ENCODE data around the gene FOXK1.

FOXK1 gene

DNA sequence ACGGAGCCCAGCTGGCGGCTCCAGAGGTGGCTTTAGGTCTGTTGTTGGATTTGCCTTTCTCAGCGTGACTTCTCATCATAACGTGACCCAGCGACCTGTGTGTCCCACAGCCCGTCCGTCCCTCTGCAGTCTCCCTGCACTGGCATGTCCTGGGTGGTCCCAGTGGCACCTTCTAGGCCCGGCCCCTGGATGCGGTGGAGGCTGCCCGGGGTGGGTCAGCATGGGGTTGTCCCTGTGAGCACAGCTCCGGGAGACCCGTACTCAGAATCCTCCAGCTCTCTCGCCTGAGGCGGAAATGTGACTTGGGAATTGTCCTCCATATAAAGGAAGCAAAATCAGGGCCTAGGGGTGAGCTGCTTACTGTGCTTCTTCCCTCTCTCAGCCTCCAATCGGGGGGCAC is 67.7 kb downstream of the FOXK1 start:
- Histone ChIP-seq H3K27ac (ENCODE audit: insufficient read depth, low read length, poor library complexity, severe bottlenecking) (no peak overlapping the region), H3K9me3 (ENCODE audit: control insufficient read depth, low read length) (no peaks in the 10 kb centered on the region), H3K4me1 (ENCODE audit: control insufficient read depth, insufficient read depth, low read length, poor library complexity, severe bottlenecking) (peaks cover 35% of the 10 kb centered on the region), H3K36me3 (ENCODE audit: control insufficient read depth, insufficient read depth, low read length) (peaks cover 7% of the 10 kb centered on the region), H3K27me3 (replicated peaks; ENCODE audit: control insufficient read depth, insufficient read depth, low read length, poor library complexity, severe bottlenecking) (no peaks in the 10 kb centered on the region), H3K4me3 (ENCODE audit: insufficient read depth, low read depth, low read length, poor library complexity, severe bottlenecking) (no peak overlapping the region)
- DNase-seq = no peak

DNA sequence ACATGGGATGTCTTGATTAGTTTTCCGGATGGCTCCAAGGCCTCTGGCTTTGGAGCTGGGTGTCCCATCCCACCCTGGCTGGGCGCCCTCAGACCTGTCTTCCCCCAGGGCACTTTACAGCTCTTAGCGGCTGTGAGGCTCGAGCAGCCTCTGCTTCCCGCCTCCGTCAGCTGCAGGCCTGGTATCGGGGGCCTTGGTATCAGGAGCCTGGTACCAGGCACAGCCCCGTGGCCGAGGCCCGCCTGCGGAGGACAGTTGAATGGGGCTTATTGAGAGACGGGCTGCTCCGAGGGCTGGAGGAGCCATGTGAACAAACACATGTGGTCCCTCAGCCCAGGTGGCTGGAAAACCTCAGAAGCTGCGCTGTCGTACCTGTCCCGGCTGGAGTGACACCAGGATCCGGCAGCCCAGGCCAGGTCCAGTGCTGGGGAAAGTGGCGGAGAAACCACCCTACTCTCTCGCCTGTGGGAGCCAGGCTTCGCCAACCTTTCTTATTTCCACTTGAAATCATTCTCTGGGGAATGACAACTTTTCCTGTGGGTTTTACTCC is 69.4 kb downstream of the FOXK1 start:
- Histone ChIP-seq H3K27ac (ENCODE audit: insufficient read depth, low read length, poor library complexity, severe bottlenecking) (no peak overlapping the region), H3K4me3 (ENCODE audit: insufficient read depth, low read depth, low read length, poor library complexity, severe bottlenecking) (no peak overlapping the region), H3K4me1 (ENCODE audit: control insufficient read depth, insufficient read depth, low read length, poor library complexity, severe bottlenecking) (peaks cover 28% of the 10 kb centered on the region), H3K9me3 (ENCODE audit: control insufficient read depth, low read length) (no peaks in the 10 kb centered on the region), H3K27me3 (replicated peaks; ENCODE audit: control insufficient read depth, insufficient read depth, low read length, poor library complexity, severe bottlenecking) (no peaks in the 10 kb centered on the region), H3K36me3 (ENCODE audit: control insufficient read depth, insufficient read depth, low read length) (peaks cover 18% of the 10 kb centered on the region)
- DNase-seq = no peak

DNA sequence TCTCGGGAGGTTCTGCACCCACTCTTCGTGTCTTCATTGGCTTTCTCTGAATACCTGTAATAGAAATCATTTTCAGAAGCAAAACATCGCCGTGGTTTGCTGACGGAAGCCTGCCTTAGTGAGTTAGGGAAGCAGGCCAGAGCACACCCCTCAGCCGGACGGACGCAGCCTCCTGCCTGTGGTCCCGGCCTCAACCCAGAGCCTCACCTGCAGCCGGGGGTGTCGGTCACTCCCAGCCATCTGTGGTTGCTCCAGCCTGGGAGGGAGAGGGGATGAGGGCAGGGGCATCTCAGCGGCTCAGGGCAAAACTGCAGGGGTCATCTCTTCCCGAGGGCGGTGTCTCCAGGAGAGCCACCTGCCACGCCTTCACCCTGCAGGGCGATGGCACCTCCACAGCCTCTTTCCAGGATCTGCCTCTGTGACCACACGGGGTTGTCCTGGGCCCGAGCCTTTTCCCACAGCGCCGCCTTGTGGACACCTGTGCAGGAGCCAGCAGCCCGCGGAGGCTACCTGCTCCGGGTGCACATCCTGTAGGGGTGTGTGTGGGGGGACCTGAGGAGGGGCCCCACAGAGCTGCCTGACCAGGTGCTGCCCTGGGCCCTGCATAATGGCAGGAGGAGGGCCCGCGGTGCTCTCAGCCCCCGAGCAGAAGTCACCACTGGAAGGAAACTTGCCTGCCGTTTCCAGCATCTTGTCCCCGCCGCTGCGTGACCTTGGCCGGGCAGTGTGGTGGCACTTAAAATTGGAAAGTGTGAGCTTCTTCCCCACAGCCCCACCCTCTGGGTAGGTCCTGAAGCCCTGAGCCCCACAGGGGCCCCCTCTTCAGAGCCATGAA is 71.7 kb downstream of the FOXK1 start:
- Histone ChIP-seq H3K27ac (ENCODE audit: insufficient read depth, low read length, poor library complexity, severe bottlenecking) (no peak overlapping the region), H3K27me3 (replicated peaks; ENCODE audit: control insufficient read depth, insufficient read depth, low read length, poor library complexity, severe bottlenecking) (no peaks in the 10 kb centered on the region), H3K4me3 (ENCODE audit: insufficient read depth, low read depth, low read length, poor library complexity, severe bottlenecking) (no peak overlapping the region), H3K9me3 (ENCODE audit: control insufficient read depth, low read length) (no peaks in the 10 kb centered on the region), H3K4me1 (ENCODE audit: control insufficient read depth, insufficient read depth, low read length, poor library complexity, severe bottlenecking) (peaks cover 8% of the 10 kb centered on the region), H3K36me3 (ENCODE audit: control insufficient read depth, insufficient read depth, low read length) (peaks cover 39% of the 10 kb centered on the region)
- DNase-seq = peak; percentile 65 to 79 (median 70)

DNA sequence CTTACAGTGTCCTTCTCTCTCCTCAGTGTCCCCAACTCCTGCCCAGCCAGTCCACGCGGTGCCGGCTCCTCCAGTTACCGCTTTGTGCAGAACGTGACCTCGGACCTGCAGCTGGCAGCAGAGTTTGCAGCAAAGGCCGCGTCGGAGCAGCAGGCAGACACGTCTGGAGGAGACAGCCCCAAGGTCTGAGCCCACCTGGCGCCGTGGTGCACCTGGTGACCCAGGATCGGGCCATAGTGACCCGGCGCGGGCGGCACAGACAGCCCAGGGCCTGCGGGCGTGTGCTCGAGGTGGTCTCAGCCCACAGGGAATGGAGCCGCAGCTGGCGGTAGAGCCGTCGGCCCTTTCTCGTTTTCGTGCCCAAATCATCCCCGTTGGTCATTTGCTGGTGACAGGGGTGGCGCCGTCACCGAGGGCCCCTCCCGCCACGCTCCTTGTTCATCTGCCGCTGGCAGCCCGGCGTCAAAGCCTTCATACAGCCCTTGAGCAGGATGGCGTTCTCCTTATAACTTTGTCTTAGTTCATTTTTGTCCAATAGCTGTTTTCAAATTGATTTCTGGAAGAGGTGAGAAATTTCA is 72.4 kb downstream of the FOXK1 start:
- no peak overlapping the region for H3K27ac ChIP-seq (ENCODE audit: insufficient read depth, low read length, poor library complexity, severe bottlenecking)
- DNase-seq = no peak
- H3K27me3 ChIP-seq (replicated peaks; ENCODE audit: control insufficient read depth, insufficient read depth, low read length, poor library complexity, severe bottlenecking) = no peaks in the 10 kb centered on the region
- peaks cover 8% of the 10 kb centered on the region for H3K4me1 ChIP-seq (ENCODE audit: control insufficient read depth, insufficient read depth, low read length, poor library complexity, severe bottlenecking)
- H3K36me3 ChIP-seq (ENCODE audit: control insufficient read depth, insufficient read depth, low read length) = peaks cover 45% of the 10 kb centered on the region
- H3K4me3 ChIP-seq (ENCODE audit: insufficient read depth, low read depth, low read length, poor library complexity, severe bottlenecking) = no peak overlapping the region
- H3K9me3 ChIP-seq (ENCODE audit: control insufficient read depth, low read length) = no peaks in the 10 kb centered on the region

DNA sequence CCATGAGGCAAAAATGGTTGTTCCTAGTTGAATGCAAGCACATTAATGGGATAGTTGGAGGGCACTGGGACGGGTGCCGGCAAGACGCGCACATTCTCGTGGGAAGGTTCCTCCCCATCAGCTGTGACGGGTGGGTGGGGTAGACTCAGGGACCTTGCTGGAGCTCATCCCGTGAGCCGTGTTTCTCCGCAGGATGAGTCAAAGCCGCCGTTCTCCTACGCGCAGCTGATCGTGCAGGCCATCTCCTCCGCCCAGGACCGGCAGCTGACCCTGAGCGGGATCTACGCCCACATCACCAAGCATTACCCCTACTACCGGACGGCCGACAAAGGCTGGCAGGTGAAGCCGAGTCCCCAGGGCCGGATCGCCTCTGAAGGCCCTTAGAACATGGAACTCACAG is 73.0 kb downstream of the FOXK1 start:
- Histone ChIP-seq H3K27me3 (replicated peaks; ENCODE audit: control insufficient read depth, insufficient read depth, low read length, poor library complexity, severe bottlenecking) (no peaks in the 10 kb centered on the region), H3K4me1 (ENCODE audit: control insufficient read depth, insufficient read depth, low read length, poor library complexity, severe bottlenecking) (peaks cover 8% of the 10 kb centered on the region), H3K36me3 (ENCODE audit: control insufficient read depth, insufficient read depth, low read length) (peaks cover 49% of the 10 kb centered on the region), H3K27ac (ENCODE audit: insufficient read depth, low read length, poor library complexity, severe bottlenecking) (no peak overlapping the region), H3K9me3 (ENCODE audit: control insufficient read depth, low read length) (no peaks in the 10 kb centered on the region), H3K4me3 (ENCODE audit: insufficient read depth, low read depth, low read length, poor library complexity, severe bottlenecking) (no peak overlapping the region)
- DNase-seq = no peak

DNA sequence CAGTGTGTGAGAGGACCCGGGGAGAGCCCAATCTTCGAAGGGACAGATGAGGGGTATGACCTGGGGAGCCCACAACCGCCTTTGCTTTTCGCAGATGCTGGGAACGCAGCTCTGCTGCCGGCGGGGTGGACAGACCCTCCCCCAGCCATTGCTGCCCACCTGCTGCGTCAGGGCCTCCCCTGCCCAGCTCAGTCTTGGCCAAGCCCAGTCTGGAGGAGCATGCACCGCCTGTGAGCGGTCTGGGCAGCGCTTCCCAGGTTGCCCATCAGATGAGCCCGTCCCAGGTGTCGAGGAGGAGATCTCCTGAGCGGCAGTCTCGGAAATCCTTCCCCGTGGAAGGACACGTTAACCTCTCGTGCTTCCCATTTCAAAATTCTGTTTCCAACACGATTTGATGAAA is 76.0 kb downstream of the FOXK1 start:
- Histone ChIP-seq H3K36me3 (ENCODE audit: control insufficient read depth, insufficient read depth, low read length) (peaks cover 75% of the 10 kb centered on the region), H3K9me3 (ENCODE audit: control insufficient read depth, low read length) (no peaks in the 10 kb centered on the region), H3K27ac (ENCODE audit: insufficient read depth, low read length, poor library complexity, severe bottlenecking) (no peak overlapping the region), H3K4me3 (ENCODE audit: insufficient read depth, low read depth, low read length, poor library complexity, severe bottlenecking) (no peak overlapping the region), H3K4me1 (ENCODE audit: control insufficient read depth, insufficient read depth, low read length, poor library complexity, severe bottlenecking) (peaks cover 8% of the 10 kb centered on the region), H3K27me3 (replicated peaks; ENCODE audit: control insufficient read depth, insufficient read depth, low read length, poor library complexity, severe bottlenecking) (no peaks in the 10 kb centered on the region)
- DNase-seq = no peak

DNA sequence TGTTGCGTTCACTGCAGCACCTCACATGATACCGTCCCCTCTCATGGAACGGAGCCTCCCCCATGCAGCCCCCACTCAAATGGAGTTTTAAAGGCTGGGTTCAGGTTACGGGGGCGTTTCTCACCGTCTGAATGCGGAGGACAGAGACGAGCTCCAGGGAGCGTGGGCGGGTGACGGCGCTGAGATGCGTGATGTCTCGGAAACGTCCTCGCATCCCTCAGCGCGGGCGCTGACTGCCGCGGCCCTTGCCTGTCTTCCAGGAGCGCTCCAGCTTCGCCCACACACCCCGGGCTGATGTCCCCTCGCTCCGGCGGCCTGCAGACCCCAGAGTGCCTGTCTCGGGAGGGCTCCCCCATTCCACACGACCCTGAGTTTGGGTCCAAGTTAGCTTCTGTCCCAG is 76.7 kb downstream of the FOXK1 start:
- Histone ChIP-seq H3K9me3 (ENCODE audit: control insufficient read depth, low read length) (no peaks in the 10 kb centered on the region), H3K27me3 (replicated peaks; ENCODE audit: control insufficient read depth, insufficient read depth, low read length, poor library complexity, severe bottlenecking) (no peaks in the 10 kb centered on the region), H3K27ac (ENCODE audit: insufficient read depth, low read length, poor library complexity, severe bottlenecking) (no peak overlapping the region), H3K4me1 (ENCODE audit: control insufficient read depth, insufficient read depth, low read length, poor library complexity, severe bottlenecking) (peaks cover 5% of the 10 kb centered on the region), H3K36me3 (ENCODE audit: control insufficient read depth, insufficient read depth, low read length) (peaks cover 82% of the 10 kb centered on the region), H3K4me3 (ENCODE audit: insufficient read depth, low read depth, low read length, poor library complexity, severe bottlenecking) (no peak overlapping the region)
- DNase-seq = no peak

DNA sequence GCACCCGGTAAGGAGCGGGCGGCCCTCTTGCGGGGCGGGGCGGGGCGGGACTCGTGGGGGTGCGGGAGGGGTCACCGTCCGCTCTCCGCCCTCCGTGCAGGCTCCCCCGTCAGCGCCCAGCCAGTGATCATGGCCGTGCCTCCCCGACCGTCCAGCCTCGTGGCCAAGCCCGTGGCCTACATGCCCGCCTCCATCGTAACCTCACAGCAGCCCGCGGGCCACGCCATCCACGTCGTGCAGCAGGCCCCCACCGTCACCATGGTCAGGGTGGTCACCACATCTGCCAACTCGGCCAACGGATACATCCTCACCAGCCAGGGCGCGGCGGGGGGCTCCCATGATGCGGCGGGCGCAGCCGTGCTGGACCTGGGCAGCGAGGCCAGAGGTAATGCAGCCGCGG is 77.1 kb downstream of the FOXK1 start:
- Histone ChIP-seq H3K4me3 (ENCODE audit: insufficient read depth, low read depth, low read length, poor library complexity, severe bottlenecking) (no peak overlapping the region), H3K27ac (ENCODE audit: insufficient read depth, low read length, poor library complexity, severe bottlenecking) (no peak overlapping the region), H3K27me3 (replicated peaks; ENCODE audit: control insufficient read depth, insufficient read depth, low read length, poor library complexity, severe bottlenecking) (no peaks in the 10 kb centered on the region), H3K4me1 (ENCODE audit: control insufficient read depth, insufficient read depth, low read length, poor library complexity, severe bottlenecking) (peaks cover under 1% of the 10 kb centered on the region), H3K36me3 (ENCODE audit: control insufficient read depth, insufficient read depth, low read length) (peaks cover 84% of the 10 kb centered on the region), H3K9me3 (ENCODE audit: control insufficient read depth, low read length) (no peaks in the 10 kb centered on the region)
- DNase-seq = no peak

DNA sequence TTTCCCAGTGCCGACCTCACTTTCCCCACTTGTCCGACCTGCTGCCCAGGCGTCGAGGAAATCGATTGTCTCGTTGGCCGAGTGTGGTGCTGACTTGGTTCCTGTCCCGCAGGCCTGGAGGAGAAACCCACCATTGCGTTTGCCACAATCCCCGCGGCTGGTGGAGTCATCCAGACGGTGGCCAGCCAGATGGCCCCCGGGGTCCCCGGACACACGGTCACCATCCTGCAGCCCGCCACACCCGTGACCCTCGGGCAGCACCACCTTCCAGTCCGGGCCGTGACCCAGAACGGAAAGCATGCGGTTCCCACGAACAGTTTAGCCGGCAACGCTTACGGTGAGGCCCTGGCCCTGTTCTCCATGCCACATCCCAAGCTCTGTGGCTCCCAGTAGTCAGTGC is 78.9 kb downstream of the FOXK1 start:
- Histone ChIP-seq H3K27me3 (replicated peaks; ENCODE audit: control insufficient read depth, insufficient read depth, low read length, poor library complexity, severe bottlenecking) (no peaks in the 10 kb centered on the region), H3K9me3 (ENCODE audit: control insufficient read depth, low read length) (no peaks in the 10 kb centered on the region), H3K4me3 (ENCODE audit: insufficient read depth, low read depth, low read length, poor library complexity, severe bottlenecking) (no peak overlapping the region), H3K27ac (ENCODE audit: insufficient read depth, low read length, poor library complexity, severe bottlenecking) (no peak overlapping the region), H3K36me3 (ENCODE audit: control insufficient read depth, insufficient read depth, low read length) (peaks cover 69% of the 10 kb centered on the region), H3K4me1 (ENCODE audit: control insufficient read depth, insufficient read depth, low read length, poor library complexity, severe bottlenecking) (no peaks in the 10 kb centered on the region)
- DNase-seq = no peak
